Stimulated activated CD8-positive, alpha-beta memory T cell treated with anti-CD3 and anti-CD28 coated beads, Interleukin-12 subunit alpha, Interleukin-12 subunit beta, amount 100 ng/mL, for 24 hours (primary cell): ENCODE data around the gene TBX5.
"Not testable (repeated sequence)": the region's sequence is repeated elsewhere in the genome, so short reads cannot be mapped to it uniquely, and the experiment has no call there.

ENCODE experiments used
- DNase-seq: peaks from one replicate; pipeline ENCODE4 v3.0.0-alpha.2; 2020; ENCODE audit errors: extremely low read depth

The TBX5 gene

GRCh38 chr12:114371733-114372132 is 34.2 kb downstream of the TBX5 start:
- DNase-seq, result no peak

GRCh38 chr12:114371250-114371649 is 34.7 kb downstream of the TBX5 start:
- DNase-seq, result no peak

GRCh38 chr12:114368685-114369452 is 37.1 kb downstream of the TBX5 start:
- no peak for DNase-seq

- DNase-seq, result no peak
Observed at GRCh38 chr12:114361992-114362391, 44.0 kb downstream of the TBX5 start.

GRCh38 chr12:114361545-114361944 is 44.4 kb downstream of the TBX5 start:
- DNase-seq, result no peak

GRCh38 chr12:114360485-114360884 is 45.5 kb downstream of the TBX5 start:
- DNase-seq, result no peak

- DNase-seq, result no peak
Observed at GRCh38 chr12:114355389-114356088, 50.4 kb downstream of the TBX5 start.

GRCh38 chr12:114349239-114349638 is 56.7 kb downstream of the TBX5 start:
- DNase-seq, result not testable (repeated sequence)

- no peak for DNase-seq
Observed at GRCh38 chr12:114347861-114348260, 58.1 kb downstream of the TBX5 start.

GRCh38 chr12:114344831-114345230 is 61.1 kb downstream of the TBX5 start:
- DNase-seq, result no peak

- no peak for DNase-seq
Observed at GRCh38 chr12:114344303-114344663, 61.7 kb downstream of the TBX5 start.

- DNase-seq, result no peak
Observed at GRCh38 chr12:114343585-114344302, 62.2 kb downstream of the TBX5 start.

GRCh38 chr12:114342656-114343055 is 63.3 kb downstream of the TBX5 start:
- no peak for DNase-seq

GRCh38 chr12:114341635-114342034 is 64.3 kb downstream of the TBX5 start:
- no peak for DNase-seq

- no peak for DNase-seq
Observed at GRCh38 chr12:114340231-114340630, 65.7 kb downstream of the TBX5 start.

- DNase-seq, result no peak
Observed at GRCh38 chr12:114339626-114340025, 66.3 kb downstream of the TBX5 start.

- no peak for DNase-seq
Observed at GRCh38 chr12:114335607-114336006, 70.3 kb downstream of the TBX5 start.

GRCh38 chr12:114334395-114334794 is 71.5 kb downstream of the TBX5 start:
- no peak for DNase-seq

GRCh38 chr12:114328292-114328691 is 77.7 kb downstream of the TBX5 start:
- no peak for DNase-seq

- no peak for DNase-seq
Observed at GRCh38 chr12:114327765-114328164, 78.2 kb downstream of the TBX5 start.

- no peak for DNase-seq
Observed at GRCh38 chr12:114321524-114321923, 84.4 kb downstream of the TBX5 start.

- no peak for DNase-seq
Observed at GRCh38 chr12:114320968-114321367, 85.0 kb downstream of the TBX5 start.

GRCh38 chr12:114320101-114320500 is 85.8 kb downstream of the TBX5 start:
- no peak for DNase-seq
